ENCODE results near the gene OSER1.

- TF ChIP-seq CTCF (IDR thresholded peaks at IDR 0.05; ENCODE audit: borderline replicate concordance, extremely low read depth, low read length, poor library complexity, severe bottlenecking) (no peak), EZH2 (IDR thresholded peaks at IDR 0.05; ENCODE audit: borderline replicate concordance, low read depth, low read length, severe bottlenecking) (no peak)
These were observed 50.4 kb downstream of the OSER1 start for GRCh38 chr20:44160133-44160532.
